NAMALWA (cell line): ENCODE results near the gene CLINT1.

Source experiments
- DNase-seq: peaks from one replicate; pipeline ENCODE4 v3.0.0-alpha.2; 2015; ENCODE audit warnings: low spot score

Gene CLINT1

GRCh38 chr5:157758706-157759105, 100.2 kb downstream of the CLINT1 start:
- no peak for DNase-seq

DNA sequence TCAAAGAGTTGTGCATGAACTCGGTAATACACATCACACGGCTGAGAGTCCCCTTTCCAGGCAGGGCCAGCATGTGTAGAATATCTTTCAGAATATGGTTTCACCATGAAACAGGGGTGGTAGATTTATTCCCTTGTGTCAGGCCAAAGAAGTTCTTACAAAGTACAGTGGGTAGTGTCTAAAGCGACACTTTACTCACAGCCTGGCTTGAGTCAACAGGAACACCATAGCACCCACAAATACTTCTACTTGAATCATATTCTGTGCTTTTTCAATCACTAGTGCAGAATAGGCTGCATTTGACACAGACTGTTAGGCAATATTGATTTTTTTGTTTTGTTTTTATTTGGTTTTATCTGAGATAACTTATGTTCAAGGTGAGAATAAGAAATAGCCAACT, 102.8 kb downstream of the CLINT1 start:
- no peak for DNase-seq

- no peak for DNase-seq
Observed at GRCh38 chr5:157750320-157750719, 108.6 kb downstream of the CLINT1 start.

GRCh38 chr5:157749462-157749799, 109.5 kb downstream of the CLINT1 start:
- DNase-seq = no peak

GRCh38 chr5:157748760-157749461, 110.0 kb downstream of the CLINT1 start:
- no peak for DNase-seq

- no peak for DNase-seq
Observed at GRCh38 chr5:157747766-157748700, 110.9 kb downstream of the CLINT1 start.

DNA sequence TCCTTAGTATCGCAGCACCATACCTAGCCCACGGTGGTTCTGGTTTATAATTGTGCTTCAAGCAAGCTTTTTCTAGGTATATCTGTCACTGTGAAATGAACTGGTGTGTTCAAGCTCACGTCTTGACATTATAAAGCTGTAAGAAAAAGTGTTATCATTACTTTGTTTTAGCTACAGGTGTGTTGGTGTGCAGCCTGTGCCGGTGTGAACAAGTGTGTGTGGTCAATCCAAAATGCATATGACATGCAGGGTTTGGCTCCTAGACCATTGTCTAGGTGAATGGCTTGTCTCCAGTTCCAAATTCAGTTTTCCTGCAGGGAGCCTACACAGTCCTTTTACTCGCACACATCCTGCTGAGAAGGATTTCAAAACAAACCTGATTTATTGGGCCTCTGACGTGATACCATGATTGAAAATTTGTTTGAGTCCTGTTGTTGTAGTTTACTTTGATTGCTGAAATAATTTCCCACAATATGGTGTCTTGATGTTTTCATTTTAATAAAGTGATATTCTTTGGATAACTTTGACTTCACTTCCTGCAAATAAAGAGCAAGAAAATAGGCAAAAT, 111.7 kb downstream of the CLINT1 start:
- no peak for DNase-seq

DNA sequence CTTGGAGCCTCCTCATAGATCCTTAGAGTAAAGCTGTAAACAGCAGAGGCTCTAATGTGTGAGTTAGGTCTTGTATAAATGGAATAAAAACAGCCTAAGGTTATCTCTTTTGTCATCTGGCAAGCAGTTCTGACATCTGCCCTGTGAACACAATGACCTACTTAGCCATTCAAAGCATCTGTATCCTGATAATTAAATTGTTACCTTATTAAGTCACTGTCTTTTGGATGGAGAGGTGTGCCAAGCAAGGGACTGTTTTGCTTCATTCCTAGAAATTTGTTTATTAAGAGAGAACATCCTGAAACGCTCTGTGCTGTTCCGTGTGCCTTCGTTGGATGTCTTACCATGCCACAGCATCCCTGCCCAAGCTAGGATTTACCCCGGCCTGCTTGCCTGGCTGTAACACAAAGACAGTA, 113.9 kb downstream of the CLINT1 start:
- no peak for DNase-seq

DNA sequence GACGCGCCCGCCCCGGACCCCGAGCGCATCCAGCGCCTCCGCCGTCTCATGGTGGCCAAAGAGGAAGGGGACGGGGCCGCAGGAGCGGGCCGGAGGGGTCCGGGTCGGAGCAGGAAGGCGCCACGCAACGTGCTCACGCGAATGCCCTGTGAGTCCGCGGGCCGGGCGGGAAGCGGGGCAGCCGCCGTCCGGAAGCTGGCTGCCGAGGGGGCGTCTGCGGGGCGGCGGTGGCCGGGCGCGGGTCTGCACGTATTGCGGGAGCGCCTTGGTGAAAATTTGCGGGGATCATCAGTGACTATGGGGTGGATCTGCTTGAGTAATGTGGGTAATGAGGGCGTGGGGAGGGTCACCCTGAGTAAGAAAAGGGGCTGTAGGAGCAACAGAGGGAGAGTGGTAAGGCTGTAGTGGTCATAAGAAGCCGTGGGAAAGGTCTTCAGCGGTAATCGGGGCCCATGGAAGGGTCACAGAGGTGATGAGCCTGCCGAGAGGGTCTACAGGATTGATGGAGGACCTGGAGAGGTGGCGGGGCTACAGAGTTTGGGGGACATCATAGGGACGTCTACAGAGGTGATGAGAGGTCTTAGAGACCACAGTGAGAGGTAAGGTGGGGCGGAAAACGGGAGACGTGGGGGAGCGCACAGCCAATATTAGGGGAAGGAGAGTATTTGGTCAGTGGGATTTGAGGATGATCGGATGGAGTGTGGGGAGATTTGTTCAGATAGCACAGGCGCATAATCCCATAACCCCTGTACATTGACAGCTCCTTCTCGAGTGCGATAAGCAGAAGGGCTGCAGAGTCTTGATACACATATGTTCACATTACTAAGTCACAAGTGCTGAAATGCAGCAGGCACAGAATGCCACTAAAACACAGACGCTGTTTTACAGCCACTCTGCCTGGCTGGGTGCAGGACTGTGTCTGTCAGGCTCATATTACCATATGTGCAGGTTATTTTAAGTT, 114.6 kb downstream of the CLINT1 start:
- peak; percentile 49 for DNase-seq

DNA sequence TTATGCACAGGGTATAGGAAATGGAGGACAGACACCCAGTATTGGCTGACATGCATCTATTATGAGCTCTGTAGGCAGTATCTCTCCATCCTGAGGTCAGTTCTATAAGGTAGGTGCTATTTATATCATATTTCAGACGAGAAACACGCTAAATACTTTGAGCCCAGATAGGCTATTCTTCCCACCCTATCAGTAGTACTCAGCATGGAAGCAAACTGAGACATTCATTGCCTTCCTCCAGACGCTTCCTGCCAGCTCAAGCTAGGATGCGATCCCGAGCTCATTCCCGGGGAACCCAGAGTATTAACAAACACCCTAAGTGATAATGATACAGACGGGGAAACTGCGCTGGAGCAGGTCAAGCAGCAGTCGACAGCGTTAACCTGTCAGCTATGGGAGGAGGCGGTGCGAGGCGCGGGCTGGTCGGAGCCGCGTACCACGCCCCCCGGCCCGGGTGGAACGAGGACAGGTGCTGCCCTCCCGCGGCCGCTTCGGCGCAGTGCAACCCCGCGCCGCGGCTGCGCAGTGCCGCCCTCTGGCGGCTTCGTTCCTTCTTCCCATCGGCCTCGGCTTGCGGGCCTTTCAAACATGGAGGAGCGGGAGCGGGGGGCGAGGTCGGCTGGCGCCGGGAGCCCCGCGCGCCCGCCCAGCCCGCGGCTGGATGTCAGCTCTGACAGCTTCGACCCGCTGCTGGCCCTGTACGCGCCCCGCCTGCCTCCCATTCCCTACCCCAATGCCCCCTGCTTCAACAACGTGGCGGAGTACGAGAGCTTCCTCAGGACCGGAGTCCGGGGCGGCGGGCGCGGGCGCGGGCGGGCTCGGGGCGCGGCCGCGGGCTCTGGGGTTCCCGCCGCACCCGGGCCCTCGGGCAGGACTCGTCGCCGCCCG, 115.5 kb downstream of the CLINT1 start, which contains the start of gene LSM11:
Gene LSM11, plus strand, starts transcription at position 550 of the 888 bp plus-strand sequence. Its CDS starts 39 bp downstream, at position 589.
- DNase-seq = peak; percentile 90

- DNase-seq = no peak
Observed at GRCh38 chr5:157741131-157741530, 117.8 kb downstream of the CLINT1 start.

DNA sequence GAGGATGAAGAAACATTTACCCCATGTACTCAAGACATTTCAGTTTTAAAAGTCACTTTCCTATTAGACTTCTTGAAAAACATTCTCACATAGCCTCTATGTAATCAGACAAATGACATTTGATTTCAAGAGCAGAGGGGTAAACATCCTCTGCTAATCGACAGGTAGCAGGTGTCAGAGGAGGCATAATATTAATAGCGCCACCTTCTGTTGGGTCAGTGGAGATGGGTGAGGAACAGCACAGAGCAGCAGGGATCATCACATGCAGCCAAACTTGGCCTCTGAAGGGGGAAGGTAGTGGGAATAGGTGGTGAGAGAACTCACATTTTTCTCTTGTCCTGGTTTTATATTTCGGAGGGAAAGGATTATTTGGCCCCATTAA, 118.7 kb downstream of the CLINT1 start:
- DNase-seq = peak; percentile 70

DNA sequence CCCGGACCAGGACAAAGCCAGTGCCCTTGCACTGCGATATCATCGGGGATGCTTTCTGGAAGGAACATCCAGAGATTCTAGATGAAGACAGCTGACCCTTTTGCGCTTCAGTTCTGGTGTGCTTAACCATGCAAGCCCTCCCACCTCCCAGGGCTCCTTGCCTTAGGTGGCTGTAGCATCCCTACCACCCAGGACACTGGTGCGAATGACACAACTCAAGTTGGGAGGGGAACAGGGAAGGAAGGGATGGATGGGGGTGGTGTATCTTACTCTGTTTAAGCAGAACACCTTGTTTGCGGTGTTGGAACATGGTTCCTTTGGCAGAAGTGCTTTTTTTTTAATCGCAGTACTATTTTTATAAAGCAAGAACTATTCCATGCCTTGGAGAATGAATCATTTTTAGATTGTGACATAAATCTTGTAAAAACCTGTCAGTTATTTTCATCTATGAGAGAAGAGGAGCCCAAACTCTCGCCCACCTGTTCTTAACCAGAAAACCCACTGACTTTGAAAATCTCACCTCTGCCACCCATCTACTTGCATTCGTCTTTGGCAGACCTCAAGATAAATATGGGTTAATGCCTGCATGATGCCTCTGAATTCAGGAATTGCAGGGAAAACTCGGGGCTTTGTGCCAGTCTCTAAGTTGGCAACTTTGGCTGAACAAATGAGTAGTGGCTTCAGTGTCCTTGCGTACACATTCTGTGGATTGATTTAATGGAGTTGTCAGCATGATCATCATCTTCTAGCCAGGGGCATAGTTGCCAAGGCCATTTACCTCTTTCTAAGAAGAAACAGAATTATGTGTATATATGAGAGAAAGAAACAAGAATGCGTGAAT, 119.3 kb downstream of the CLINT1 start:
- no peak for DNase-seq

- DNase-seq = no peak
Observed at GRCh38 chr5:157735991-157736390, 123.0 kb downstream of the CLINT1 start.
